MCF 10A (cell line): Measurements from ENCODE around the gene GNG2. TPM values are rescaled to one million over a fixed set of nuclear protein-coding genes. Genes with fewer than 3 reads are reported as not detected.

Experiments
- BruUV-seq: library from RNA; stranded (reverse); fragments of 400-500 nt; replicated peaks from 2 replicates; lab custom pipeline; 2021; lab: Mats Ljungman, UMichigan
- CTCF ChIA-PET: fragments of 300-600 bp; sonication (Branson Sonifier 250); formaldehyde crosslinking; extraction: SDS; loops from one replicate; lab custom pipeline; 2021; ENCODE audit warnings: antibody characterized with exemption, inconsistent platforms; lab: Yijun Ruan, JAX
- POLR2A ChIA-PET: fragments of 300-600, 350-650 bp; sonication (Branson Sonifier 250); formaldehyde crosslinking; extraction: SDS; loops from one replicate; lab custom pipeline; 2020; ENCODE audit warnings: antibody characterized with exemption, inconsistent platforms; lab: Yijun Ruan, JAX
- DNase-seq: peaks from one replicate; pipeline ENCODE4 v3.0.0-alpha.2; 2018; ENCODE audit not compliant: unreplicated experiment
- H3K27ac Mint-ChIP-seq: one replicate; pipeline ENCODE4 v1.8.0; 2022; ENCODE audit warnings: mild to moderate bottlenecking, low read depth, mixed read lengths; ENCODE audit not compliant: unreplicated experiment
- H3K27me3 Mint-ChIP-seq: one replicate; pipeline ENCODE4 v1.8.0; 2022; ENCODE audit warnings: mixed read lengths; ENCODE audit not compliant: insufficient read depth, unreplicated experiment
- H3K36me3 Mint-ChIP-seq: one replicate; pipeline ENCODE4 v1.8.0; 2022; ENCODE audit warnings: mild to moderate bottlenecking, moderate library complexity, mixed read lengths; ENCODE audit not compliant: insufficient read depth, unreplicated experiment
- H3K4me1 Mint-ChIP-seq: one replicate; pipeline ENCODE4 v1.8.0; 2022; ENCODE audit warnings: mixed read lengths; ENCODE audit not compliant: insufficient read depth, unreplicated experiment
- H3K4me3 Mint-ChIP-seq: one replicate; pipeline ENCODE4 v1.8.0; 2022; ENCODE audit warnings: mild to moderate bottlenecking, moderate library complexity, mixed read lengths; ENCODE audit not compliant: unreplicated experiment
- H3K9me3 Mint-ChIP-seq: one replicate; pipeline ENCODE4 v1.8.0; 2022; ENCODE audit warnings: mixed read lengths; ENCODE audit not compliant: unreplicated experiment
- CTCF ChIP-seq: fragments of 200-600 bp; IDR thresholded peaks from one replicate; pipeline ENCODE4 v1.8.0; 2022; ENCODE audit warnings: antibody characterized with exemption, mild to moderate bottlenecking; ENCODE audit not compliant: unreplicated experiment
- intact Hi-C: fragments of 100-400 bp; cut with micrococcal nuclease; formaldehyde crosslinking; loops from 2 replicates; pipeline ENCODE4 v1.14.1; 2022
- total RNA-seq: library from RNA; stranded (reverse); gene quantifications from 2 replicates; pipeline ENCODE4 v1.2.3, GENCODE V29; 2022

GNG2 gene
- total RNA-seq, 1 experiment from 2014 or later, result 0.28 TPM

GRCh38 chr14:52013984-52014600, 153.7 kb downstream of the GNG2 start:
- ChIA-PET CTCF (no interaction called here), POLR2A (interaction anchor here (0.7 kb wide), 1 partner anchor 471 kb away, joined by 4 read pairs; no protein-coding TSS in a partner anchor)
- no TSS peak for BruUV-seq
- H3K4me3 Mint-ChIP-seq, result no peak overlapping the region
- peak; percentile 19 for TF ChIP-seq CTCF
- H3K27me3 Mint-ChIP-seq, result no peaks in the 10 kb centered on the region
- H3K4me1 Mint-ChIP-seq, result peaks cover 7% of the 10 kb centered on the region
- no peak for DNase-seq
- intact Hi-C loops, result no loop called here
- no peaks in the 10 kb centered on the region for H3K9me3 Mint-ChIP-seq
- H3K36me3 Mint-ChIP-seq, result peaks cover 28% of the 10 kb centered on the region
- no peak overlapping the region for H3K27ac Mint-ChIP-seq

- Mint-ChIP-seq H3K9me3 (no peaks in the 10 kb centered on the region), H3K4me3 (no peak overlapping the region), H3K36me3 (peaks cover 25% of the 10 kb centered on the region), H3K27ac (no peak overlapping the region), H3K27me3 (no peaks in the 10 kb centered on the region), H3K4me1 (peaks cover 7% of the 10 kb centered on the region)
- intact Hi-C loops, result no loop called here
- ChIA-PET POLR2A (no interaction called here), CTCF (interaction anchor here (1.6 kb wide), 1 partner anchor 62 kb away, joined by 4 read pairs; no protein-coding TSS in a partner anchor)
- no peak for DNase-seq
- no TSS peak for BruUV-seq
- no peak for TF ChIP-seq CTCF
Measured at GRCh38 chr14:52014601-52015267, 154.3 kb downstream of the GNG2 start.

GRCh38 chr14:52015411-52016030, 155.1 kb downstream of the GNG2 start:
- ChIA-PET POLR2A (interaction anchor here (1.2 kb wide), 1 partner anchor 10 kb away, joined by 3 read pairs; no protein-coding TSS in a partner anchor), CTCF (interaction anchor here (1.6 kb wide), 1 partner anchor 61 kb away, joined by 4 read pairs; no protein-coding TSS in a partner anchor)
- peak; percentile 30 for DNase-seq
- H3K27me3 Mint-ChIP-seq, result no peaks in the 10 kb centered on the region
- peaks cover 20% of the 10 kb centered on the region for H3K36me3 Mint-ChIP-seq
- H3K9me3 Mint-ChIP-seq, result no peaks in the 10 kb centered on the region
- H3K4me1 Mint-ChIP-seq, result peaks cover 7% of the 10 kb centered on the region
- intact Hi-C loops, result no loop called here
- TF ChIP-seq CTCF, result peak; percentile 18
- no peak overlapping the region for H3K27ac Mint-ChIP-seq
- H3K4me3 Mint-ChIP-seq, result no peak overlapping the region
- BruUV-seq, result no TSS peak

- Mint-ChIP-seq H3K4me3 (no peak overlapping the region), H3K36me3 (peaks cover 7% of the 10 kb centered on the region), H3K27me3 (no peaks in the 10 kb centered on the region), H3K4me1 (peaks cover 13% of the 10 kb centered on the region), H3K27ac (peak overlapping the region; percentile 32), H3K9me3 (no peaks in the 10 kb centered on the region)
- ChIA-PET CTCF (interaction anchor here (0.7 kb wide), 1 partner anchor 106 kb away, joined by 3 read pairs; no protein-coding TSS in a partner anchor), POLR2A (no interaction called here)
- intact Hi-C loops, result no loop called here
- DNase-seq, result no peak
- BruUV-seq, result no TSS peak
- no peak for TF ChIP-seq CTCF
Measured at GRCh38 chr14:52018252-52018651, 157.8 kb downstream of the GNG2 start.
